Measurements from ENCODE around the gene GNPDA1. TPM values are rescaled to one million over a fixed set of nuclear protein-coding genes. Genes with fewer than 3 reads are reported as not detected.

GNPDA1 gene
- total and polyA plus RNA-seq, 4 donors, result 8.0 to 15.0 (median 10.5) TPM

DNA sequence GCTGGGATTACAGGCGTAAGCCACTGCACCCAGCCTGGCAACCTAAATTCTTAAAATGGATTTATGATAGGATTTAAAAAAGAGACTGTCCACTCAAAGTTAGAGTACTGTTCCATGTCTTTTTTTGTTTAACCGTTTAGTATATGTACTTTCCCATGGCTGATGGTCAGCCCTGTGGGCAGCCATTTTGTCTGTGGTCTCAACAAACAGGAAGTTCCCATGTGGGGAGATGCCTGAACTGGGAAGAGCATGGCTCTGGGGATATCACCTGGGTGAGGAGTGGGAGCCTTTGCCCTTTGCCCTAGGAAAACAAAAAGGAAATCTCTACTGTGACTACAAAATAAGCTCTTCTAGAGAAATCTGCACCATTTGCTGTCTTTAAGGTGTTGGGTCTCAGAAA lies 27.5 kb upstream of the GNPDA1 start:
- Histone ChIP-seq H3K9me3 (ENCODE audit: control insufficient read depth in 4 of 4, low read length in 3 of 4) (no peaks in the 10 kb centered on the region), H3K36me3 (ENCODE audit: control insufficient read depth in 4 of 4, insufficient read depth in 3 of 4, low read depth in 1 of 4, low read length in 3 of 4) (no peaks in the 10 kb centered on the region), H3K4me1 (ENCODE audit: control insufficient read depth in 4 of 4, insufficient read depth in 4 of 4, low read length in 3 of 4) (peaks cover 0 to 3% (median 0%) of the 10 kb centered on the region in 4 donors), H3K4me3 (ENCODE audit: low read depth in 1 of 3, low read length in 3 of 3) (no peak overlapping the region), H3K27me3 (ENCODE audit: control insufficient read depth in 4 of 4, insufficient read depth in 4 of 4, low read length in 3 of 4) (no peaks in the 10 kb centered on the region), H3K9ac (ENCODE audit: low read depth in 1 of 2, low read length in 2 of 2) (no peak overlapping the region), H3K27ac (ENCODE audit: low read depth in 1 of 2, low read length in 2 of 2) (no peak overlapping the region)
- no peak for DNase-seq (ENCODE audit: low spot score)
- 95% methylated on average over 2 of the region's 2 CpGs for WGBS
- TF ChIP-seq JUND (IDR thresholded peaks at IDR 0.05), result no peak
- TF ChIP-seq, protein P1, sequence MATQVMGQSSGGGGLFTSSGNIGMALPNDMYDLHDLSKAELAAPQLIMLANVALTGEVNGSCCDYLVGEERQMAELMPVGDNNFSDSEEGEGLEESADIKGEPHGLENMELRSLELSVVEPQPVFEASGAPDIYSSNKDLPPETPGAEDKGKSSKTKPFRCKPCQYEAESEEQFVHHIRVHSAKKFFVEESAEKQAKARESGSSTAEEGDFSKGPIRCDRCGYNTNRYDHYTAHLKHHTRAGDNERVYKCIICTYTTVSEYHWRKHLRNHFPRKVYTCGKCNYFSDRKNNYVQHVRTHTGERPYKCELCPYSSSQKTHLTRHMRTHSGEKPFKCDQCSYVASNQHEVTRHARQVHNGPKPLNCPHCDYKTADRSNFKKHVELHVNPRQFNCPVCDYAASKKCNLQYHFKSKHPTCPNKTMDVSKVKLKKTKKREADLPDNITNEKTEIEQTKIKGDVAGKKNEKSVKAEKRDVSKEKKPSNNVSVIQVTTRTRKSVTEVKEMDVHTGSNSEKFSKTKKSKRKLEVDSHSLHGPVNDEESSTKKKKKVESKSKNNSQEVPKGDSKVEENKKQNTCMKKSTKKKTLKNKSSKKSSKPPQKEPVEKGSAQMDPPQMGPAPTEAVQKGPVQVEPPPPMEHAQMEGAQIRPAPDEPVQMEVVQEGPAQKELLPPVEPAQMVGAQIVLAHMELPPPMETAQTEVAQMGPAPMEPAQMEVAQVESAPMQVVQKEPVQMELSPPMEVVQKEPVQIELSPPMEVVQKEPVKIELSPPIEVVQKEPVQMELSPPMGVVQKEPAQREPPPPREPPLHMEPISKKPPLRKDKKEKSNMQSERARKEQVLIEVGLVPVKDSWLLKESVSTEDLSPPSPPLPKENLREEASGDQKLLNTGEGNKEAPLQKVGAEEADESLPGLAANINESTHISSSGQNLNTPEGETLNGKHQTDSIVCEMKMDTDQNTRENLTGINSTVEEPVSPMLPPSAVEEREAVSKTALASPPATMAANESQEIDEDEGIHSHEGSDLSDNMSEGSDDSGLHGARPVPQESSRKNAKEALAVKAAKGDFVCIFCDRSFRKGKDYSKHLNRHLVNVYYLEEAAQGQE (IDR thresholded peaks at IDR 0.05), result no peak
- no peak for TF ChIP-seq FOXA2 (IDR thresholded peaks at IDR 0.05)
- no peak for TF ChIP-seq HNF4G (IDR thresholded peaks at IDR 0.05)
- no peak for TF ChIP-seq HNF4A (conservative IDR thresholded peaks at IDR 0.05)
- TF ChIP-seq, protein P2, sequence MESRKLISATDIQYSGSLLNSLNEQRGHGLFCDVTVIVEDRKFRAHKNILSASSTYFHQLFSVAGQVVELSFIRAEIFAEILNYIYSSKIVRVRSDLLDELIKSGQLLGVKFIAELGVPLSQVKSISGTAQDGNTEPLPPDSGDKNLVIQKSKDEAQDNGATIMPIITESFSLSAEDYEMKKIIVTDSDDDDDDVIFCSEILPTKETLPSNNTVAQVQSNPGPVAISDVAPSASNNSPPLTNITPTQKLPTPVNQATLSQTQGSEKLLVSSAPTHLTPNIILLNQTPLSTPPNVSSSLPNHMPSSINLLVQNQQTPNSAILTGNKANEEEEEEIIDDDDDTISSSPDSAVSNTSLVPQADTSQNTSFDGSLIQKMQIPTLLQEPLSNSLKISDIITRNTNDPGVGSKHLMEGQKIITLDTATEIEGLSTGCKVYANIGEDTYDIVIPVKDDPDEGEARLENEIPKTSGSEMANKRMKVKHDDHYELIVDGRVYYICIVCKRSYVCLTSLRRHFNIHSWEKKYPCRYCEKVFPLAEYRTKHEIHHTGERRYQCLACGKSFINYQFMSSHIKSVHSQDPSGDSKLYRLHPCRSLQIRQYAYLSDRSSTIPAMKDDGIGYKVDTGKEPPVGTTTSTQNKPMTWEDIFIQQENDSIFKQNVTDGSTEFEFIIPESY (IDR thresholded peaks at IDR 0.05), result no peak
- no peak for TF ChIP-seq SP1 (IDR thresholded peaks at IDR 0.05)
- TF ChIP-seq, protein P3, sequence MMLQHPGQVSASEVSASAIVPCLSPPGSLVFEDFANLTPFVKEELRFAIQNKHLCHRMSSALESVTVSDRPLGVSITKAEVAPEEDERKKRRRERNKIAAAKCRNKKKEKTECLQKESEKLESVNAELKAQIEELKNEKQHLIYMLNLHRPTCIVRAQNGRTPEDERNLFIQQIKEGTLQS (IDR thresholded peaks at IDR 0.05), result no peak
- TF ChIP-seq RXRA (IDR thresholded peaks at IDR 0.05), result no peak
- TF ChIP-seq, protein P4, sequence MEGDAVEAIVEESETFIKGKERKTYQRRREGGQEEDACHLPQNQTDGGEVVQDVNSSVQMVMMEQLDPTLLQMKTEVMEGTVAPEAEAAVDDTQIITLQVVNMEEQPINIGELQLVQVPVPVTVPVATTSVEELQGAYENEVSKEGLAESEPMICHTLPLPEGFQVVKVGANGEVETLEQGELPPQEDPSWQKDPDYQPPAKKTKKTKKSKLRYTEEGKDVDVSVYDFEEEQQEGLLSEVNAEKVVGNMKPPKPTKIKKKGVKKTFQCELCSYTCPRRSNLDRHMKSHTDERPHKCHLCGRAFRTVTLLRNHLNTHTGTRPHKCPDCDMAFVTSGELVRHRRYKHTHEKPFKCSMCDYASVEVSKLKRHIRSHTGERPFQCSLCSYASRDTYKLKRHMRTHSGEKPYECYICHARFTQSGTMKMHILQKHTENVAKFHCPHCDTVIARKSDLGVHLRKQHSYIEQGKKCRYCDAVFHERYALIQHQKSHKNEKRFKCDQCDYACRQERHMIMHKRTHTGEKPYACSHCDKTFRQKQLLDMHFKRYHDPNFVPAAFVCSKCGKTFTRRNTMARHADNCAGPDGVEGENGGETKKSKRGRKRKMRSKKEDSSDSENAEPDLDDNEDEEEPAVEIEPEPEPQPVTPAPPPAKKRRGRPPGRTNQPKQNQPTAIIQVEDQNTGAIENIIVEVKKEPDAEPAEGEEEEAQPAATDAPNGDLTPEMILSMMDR (IDR thresholded peaks at IDR 0.05; ENCODE audit: low read depth, low read length, missing input control), result no peak
- TF ChIP-seq NR2F2 (IDR thresholded peaks at IDR 0.05), result no peak

DNA sequence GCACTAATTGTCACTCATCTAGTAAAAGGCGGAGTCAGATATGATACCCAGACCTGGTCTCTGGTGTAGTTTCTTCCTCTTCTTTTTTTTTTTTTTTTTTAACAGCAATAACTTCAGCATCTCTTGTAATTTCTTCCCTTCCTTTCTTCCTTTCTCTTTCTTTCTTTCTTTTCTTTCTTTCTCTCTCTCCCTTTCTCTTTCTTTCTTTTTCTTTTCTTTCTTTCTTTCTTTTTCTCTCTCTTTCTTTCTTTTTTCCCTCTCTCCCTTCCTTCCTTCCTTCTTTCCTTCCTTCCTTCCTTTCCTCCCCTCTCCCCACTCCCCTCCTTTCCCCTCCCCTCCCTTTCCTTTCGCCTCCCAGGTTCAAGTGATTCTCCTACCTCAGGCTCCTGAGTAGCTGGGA lies 25.9 kb upstream of the GNPDA1 start:
- H3K36me3 ChIP-seq (ENCODE audit: control insufficient read depth in 4 of 4, insufficient read depth in 3 of 4, low read depth in 1 of 4, low read length in 3 of 4), result no peaks in the 10 kb centered on the region
- no peak for DNase-seq (ENCODE audit: low spot score)
- H3K27ac ChIP-seq (ENCODE audit: low read depth in 1 of 2, low read length in 2 of 2), result no peak overlapping the region
- peaks cover 0 to 3% (median 0%) of the 10 kb centered on the region in 4 donors for H3K4me1 ChIP-seq (ENCODE audit: control insufficient read depth in 4 of 4, insufficient read depth in 4 of 4, low read length in 3 of 4)
- no peaks in the 10 kb centered on the region for H3K9me3 ChIP-seq (ENCODE audit: control insufficient read depth in 4 of 4, low read length in 3 of 4)
- no peak overlapping the region for H3K4me3 ChIP-seq (ENCODE audit: low read depth in 1 of 3, low read length in 3 of 3)
- no peaks in the 10 kb centered on the region for H3K27me3 ChIP-seq (ENCODE audit: control insufficient read depth in 4 of 4, insufficient read depth in 4 of 4, low read length in 3 of 4)
- H3K9ac ChIP-seq (ENCODE audit: low read depth in 1 of 2, low read length in 2 of 2), result no peak overlapping the region
- WGBS, result 99% methylated on average over 2 of the region's 2 CpGs
- TF ChIP-seq EGR1 (IDR thresholded peaks at IDR 0.05; ENCODE audit: low read depth in 2 of 2) (no peak), FOXA1 (IDR thresholded peaks at IDR 0.05) (no peak), TAF1 (conservative IDR thresholded peaks at IDR 0.05) (no peak), HNF4A (conservative IDR thresholded peaks at IDR 0.05) (no peak), RXRA (IDR thresholded peaks at IDR 0.05) (no peak), JUND (IDR thresholded peaks at IDR 0.05) (no peak), NR2F2 (IDR thresholded peaks at IDR 0.05) (no peak), FOXA2 (IDR thresholded peaks at IDR 0.05) (no peak), YY1 (IDR thresholded peaks at IDR 0.05) (no peak), RAD21 (IDR thresholded peaks at IDR 0.05) (no peak), HNF4G (IDR thresholded peaks at IDR 0.05) (no peak), GABPA (IDR thresholded peaks at IDR 0.05 in 1 of 2, conservative IDR thresholded peaks at IDR 0.05 in 1 of 2) (no peak)
- TF ChIP-seq, protein P1 (IDR thresholded peaks at IDR 0.05), result no peak
- TF ChIP-seq, protein P2 (IDR thresholded peaks at IDR 0.05), result no peak
- TF ChIP-seq, protein P5, sequence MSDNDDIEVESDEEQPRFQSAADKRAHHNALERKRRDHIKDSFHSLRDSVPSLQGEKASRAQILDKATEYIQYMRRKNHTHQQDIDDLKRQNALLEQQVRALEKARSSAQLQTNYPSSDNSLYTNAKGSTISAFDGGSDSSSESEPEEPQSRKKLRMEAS (IDR thresholded peaks at IDR 0.05), result no peak
- TF ChIP-seq, protein P3 (IDR thresholded peaks at IDR 0.05), result no peak
